PFSK-1 (cell line): ENCODE data around the gene HCN2.

Source experiments
- FOXP2 ChIP-seq: optimal IDR thresholded peaks from 2 replicates; pipeline ENCODE3; 2011; ENCODE audit warnings: borderline replicate concordance, control low read depth, inconsistent platforms; ENCODE audit not compliant: insufficient read depth; ENCODE audit errors: extremely low read length, extremely low read depth
- POLR2AphosphoS5 ChIP-seq: IDR thresholded peaks from 2 replicates; pipeline ENCODE4 v1.6.1; 2012; ENCODE audit warnings: low read depth, mild to moderate bottlenecking, control low read depth, low read length, moderate library complexity
- SIN3A ChIP-seq: IDR thresholded peaks from 2 replicates; pipeline ENCODE4 v1.6.1; 2012; ENCODE audit warnings: mild to moderate bottlenecking, low read length, moderate library complexity, borderline replicate concordance; ENCODE audit not compliant: insufficient read depth
- TAF1 ChIP-seq: IDR thresholded peaks from 2 replicates; pipeline ENCODE4 v1.6.1; 2012; ENCODE audit warnings: low read length, control low read depth, borderline replicate concordance; ENCODE audit not compliant: insufficient read depth
- TF ChIP-seq, protein P1 (sequence below), 2 experiments: IDR thresholded peaks; 2 replicates each; pipeline versions ENCODE4 v1.6.1 to v1.8.0; 2011 to 2012; ENCODE audit warnings: low read depth in 2 of 2, low read length in 2 of 2, control low read depth in 1 of 2, inconsistent platforms in 1 of 2, mild to moderate bottlenecking in 1 of 2, moderate library complexity in 1 of 2; ENCODE audit not compliant: insufficient read depth in 1 of 2

The HCN2 gene

DNA sequence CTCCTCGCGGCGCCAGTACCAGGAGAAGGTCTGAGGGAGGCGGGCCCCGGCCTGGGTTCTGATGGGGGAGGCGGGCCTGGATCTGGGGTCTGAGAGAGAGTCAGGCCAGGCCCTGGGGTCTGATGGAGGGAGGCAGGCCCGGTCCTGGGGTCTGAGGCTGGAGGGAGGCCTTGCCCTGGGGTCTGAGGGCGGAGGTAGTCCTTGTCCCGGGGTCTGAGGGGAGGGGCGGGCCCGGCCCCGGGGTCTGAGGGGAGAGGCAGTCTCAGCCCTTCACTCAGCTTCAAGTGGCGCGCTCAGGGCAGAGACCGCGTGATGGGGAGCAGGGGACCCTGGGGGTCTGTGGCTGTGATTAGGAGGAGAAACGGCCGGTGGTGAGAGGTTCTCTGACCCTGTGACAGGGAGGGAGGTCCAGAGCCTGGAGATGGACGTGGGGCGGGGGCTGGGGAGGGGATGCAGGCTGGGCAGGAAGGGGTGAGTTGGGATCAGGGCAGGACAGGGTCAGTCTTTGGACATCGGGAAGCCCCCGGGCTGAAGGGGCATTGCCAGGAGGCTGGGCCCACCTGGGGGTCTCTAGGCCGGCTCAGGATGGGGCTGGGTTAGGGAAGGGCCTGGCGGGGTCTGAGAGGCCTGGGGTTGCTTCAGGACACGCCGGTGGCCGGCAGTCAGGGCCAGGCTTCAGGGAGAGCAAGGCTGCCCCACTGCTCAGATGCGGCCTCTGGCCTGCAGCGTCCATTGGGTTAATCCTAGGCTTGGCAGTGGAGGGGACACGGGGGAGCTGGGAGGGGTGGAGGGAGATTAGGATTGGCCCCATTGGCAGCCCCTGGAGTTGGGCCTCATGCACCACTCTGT, 18.7 kb downstream of the HCN2 start:
- TF ChIP-seq, protein P1, sequence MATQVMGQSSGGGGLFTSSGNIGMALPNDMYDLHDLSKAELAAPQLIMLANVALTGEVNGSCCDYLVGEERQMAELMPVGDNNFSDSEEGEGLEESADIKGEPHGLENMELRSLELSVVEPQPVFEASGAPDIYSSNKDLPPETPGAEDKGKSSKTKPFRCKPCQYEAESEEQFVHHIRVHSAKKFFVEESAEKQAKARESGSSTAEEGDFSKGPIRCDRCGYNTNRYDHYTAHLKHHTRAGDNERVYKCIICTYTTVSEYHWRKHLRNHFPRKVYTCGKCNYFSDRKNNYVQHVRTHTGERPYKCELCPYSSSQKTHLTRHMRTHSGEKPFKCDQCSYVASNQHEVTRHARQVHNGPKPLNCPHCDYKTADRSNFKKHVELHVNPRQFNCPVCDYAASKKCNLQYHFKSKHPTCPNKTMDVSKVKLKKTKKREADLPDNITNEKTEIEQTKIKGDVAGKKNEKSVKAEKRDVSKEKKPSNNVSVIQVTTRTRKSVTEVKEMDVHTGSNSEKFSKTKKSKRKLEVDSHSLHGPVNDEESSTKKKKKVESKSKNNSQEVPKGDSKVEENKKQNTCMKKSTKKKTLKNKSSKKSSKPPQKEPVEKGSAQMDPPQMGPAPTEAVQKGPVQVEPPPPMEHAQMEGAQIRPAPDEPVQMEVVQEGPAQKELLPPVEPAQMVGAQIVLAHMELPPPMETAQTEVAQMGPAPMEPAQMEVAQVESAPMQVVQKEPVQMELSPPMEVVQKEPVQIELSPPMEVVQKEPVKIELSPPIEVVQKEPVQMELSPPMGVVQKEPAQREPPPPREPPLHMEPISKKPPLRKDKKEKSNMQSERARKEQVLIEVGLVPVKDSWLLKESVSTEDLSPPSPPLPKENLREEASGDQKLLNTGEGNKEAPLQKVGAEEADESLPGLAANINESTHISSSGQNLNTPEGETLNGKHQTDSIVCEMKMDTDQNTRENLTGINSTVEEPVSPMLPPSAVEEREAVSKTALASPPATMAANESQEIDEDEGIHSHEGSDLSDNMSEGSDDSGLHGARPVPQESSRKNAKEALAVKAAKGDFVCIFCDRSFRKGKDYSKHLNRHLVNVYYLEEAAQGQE (IDR thresholded peaks at IDR 0.05; ENCODE audit: insufficient read depth in 1 of 2, low read depth in 2 of 2, low read length in 2 of 2), result no peak
- TF ChIP-seq TAF1, result no peak
- TF ChIP-seq FOXP2, result no peak
- TF ChIP-seq SIN3A, result no peak
- TF ChIP-seq POLR2AphosphoS5, result no peak

DNA sequence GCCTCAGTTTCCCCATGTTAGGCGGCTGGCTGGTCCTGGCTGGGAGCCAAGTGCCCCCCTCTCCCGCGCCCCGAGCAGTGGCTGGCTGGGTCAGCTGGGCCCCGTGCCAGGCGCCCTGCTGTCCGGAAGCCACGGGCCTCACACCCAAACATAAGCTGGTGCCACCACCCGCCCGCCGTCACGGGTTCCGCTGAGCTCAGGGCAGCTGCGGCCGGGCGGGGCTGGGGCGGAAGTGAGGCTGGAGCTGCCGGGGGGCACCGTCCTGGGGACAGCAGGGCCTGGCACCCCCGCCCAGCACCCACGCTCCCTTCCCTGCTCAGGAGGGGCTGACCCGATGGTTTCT, 19.3 kb downstream of the HCN2 start:
- TF ChIP-seq, protein P1 (IDR thresholded peaks at IDR 0.05; ENCODE audit: insufficient read depth in 1 of 2, low read depth in 2 of 2, low read length in 2 of 2), result no peak
- TF ChIP-seq FOXP2 (no peak), TAF1 (no peak), SIN3A (no peak), POLR2AphosphoS5 (no peak)

DNA sequence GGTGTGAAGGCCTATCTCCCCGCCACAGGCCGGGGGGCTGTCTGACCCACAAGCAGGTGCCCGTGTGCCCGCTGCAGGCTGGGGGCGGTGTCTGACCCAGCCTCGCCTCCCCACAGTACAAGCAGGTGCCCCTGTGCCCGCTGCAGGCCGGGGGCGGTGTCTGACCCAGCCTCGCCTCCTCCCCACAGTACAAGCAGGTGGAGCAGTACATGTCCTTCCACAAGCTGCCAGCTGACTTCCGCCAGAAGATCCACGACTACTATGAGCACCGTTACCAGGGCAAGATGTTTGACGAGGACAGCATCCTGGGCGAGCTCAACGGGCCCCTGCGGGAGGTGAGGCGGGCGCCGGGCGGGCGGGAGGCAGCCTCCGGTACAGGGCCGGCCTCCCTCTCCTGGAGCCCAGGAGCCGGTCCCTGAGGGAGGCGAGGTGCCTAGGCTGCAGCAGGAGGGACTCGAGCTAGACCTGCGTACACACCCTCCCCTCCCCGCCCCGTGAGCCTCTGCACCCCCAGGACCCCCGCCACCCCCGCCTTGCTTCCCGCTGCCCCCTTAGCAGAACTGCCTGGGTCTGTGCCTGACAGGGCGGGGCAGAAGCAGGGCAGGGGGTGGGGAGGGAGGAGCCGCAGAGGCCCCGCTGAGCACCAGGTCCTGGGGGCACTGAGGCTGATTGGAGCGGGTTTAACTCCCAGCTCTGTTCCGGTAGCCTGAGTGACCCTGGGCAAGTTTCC, 20.6 kb downstream of the HCN2 start:
- TF ChIP-seq, protein P1 (IDR thresholded peaks at IDR 0.05; ENCODE audit: insufficient read depth in 1 of 2, low read depth in 2 of 2, low read length in 2 of 2), result no peak
- no peak for TF ChIP-seq TAF1
- TF ChIP-seq SIN3A, result no peak

DNA sequence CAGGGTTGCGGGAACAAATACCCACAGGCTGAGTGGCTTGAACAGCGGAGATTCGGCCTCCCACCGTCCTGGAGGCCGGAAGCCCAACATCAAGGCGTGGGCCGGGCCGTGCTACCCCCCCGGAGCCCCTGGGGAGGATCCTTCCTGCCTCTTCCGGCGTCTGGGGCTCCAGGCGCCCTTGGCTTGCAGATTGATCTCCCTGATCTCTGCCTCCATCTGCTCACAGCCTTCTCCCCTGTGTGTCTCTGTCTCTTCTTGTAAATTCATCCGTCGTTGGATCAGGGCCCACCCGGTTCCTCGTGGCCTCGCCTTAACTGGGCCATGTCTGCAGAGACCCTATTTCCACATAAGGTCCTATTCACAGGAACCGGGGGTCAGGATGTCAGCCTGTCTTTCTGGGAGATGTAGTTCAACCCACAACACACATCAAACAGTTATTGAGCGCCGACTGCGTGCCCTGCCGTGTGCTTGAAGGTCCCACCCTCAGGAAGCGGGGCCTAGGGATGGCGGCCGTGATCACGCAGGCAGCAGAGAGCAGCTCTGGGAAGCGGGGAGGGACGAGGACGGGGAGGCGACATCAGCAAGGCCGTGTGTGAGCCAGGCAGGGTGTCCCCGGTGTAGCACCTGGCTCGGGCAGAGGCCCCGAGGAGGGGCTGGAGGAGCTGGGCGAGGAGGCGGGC, 21.3 kb downstream of the HCN2 start:
- TF ChIP-seq, protein P1 (IDR thresholded peaks at IDR 0.05; ENCODE audit: insufficient read depth in 1 of 2, low read depth in 2 of 2, low read length in 2 of 2), result peak in 1 of 2 experiments; percentile 20; a peak in 1 of 4 replicates
- no peak for TF ChIP-seq POLR2AphosphoS5
